ENCODE measurements around the gene KCNIP4.

- TF ChIP-seq EZH2phosphoT487 (IDR thresholded peaks at IDR 0.05; ENCODE audit: unreplicated experiment): no peak
- no peak for TF ChIP-seq POLR2AphosphoS5 (IDR thresholded peaks at IDR 0.05; ENCODE audit: low read depth)
- TF ChIP-seq CTCF (conservative IDR thresholded peaks at IDR 0.05; ENCODE audit: low read depth in 2 of 2): no peak
- no peak for TF ChIP-seq CREB1 (CRISPR knock-in tag; IDR thresholded peaks at IDR 0.05; ENCODE audit: low read depth)
- TF ChIP-seq ZNF331 (CRISPR knock-in tag; IDR thresholded peaks at IDR 0.05; ENCODE audit: low read depth): no peak
- TF ChIP-seq EZH2 (IDR thresholded peaks at IDR 0.05; ENCODE audit: low read depth, unreplicated experiment): no peak
- TF ChIP-seq REST (IDR thresholded peaks at IDR 0.05; ENCODE audit: unreplicated experiment): no peak
- no peak for TF ChIP-seq STAT1 (IDR thresholded peaks at IDR 0.05; ENCODE audit: unreplicated experiment)
- no peak for TF ChIP-seq ZNF114 (CRISPR knock-in tag; IDR thresholded peaks at IDR 0.05)
Measured at GRCh38 chr4:21452931-21453330, 495.6 kb downstream of the KCNIP4 start.
